Neural cell (in vitro differentiated cells): ENCODE measurements around the gene IGSF23.

Experiments
- CTCF ChIP-seq: fragments of 450-650 bp; IDR thresholded peaks from 2 replicates; pipeline ENCODE4 v1.5.1; 2014; ENCODE audit warnings: antibody characterized with exemption, mild to moderate bottlenecking, moderate library complexity; ENCODE audit not compliant: poor library complexity, severe bottlenecking
- EP300 ChIP-seq: fragments of 450-650 bp; conservative IDR thresholded peaks from 2 replicates; pipeline ENCODE4 v1.6.1; 2014; ENCODE audit warnings: antibody characterized with exemption, mild to moderate bottlenecking, moderate library complexity; ENCODE audit not compliant: poor library complexity, severe bottlenecking
- EZH2 ChIP-seq: fragments of 200-600, 300-800 bp; shearing (Covaris generic), sonication (generic); IDR thresholded peaks from 2 replicates; pipeline ENCODE4 v1.6.1; 2014; ENCODE audit warnings: antibody characterized with exemption, low read length, borderline replicate concordance, mild to moderate bottlenecking; ENCODE audit not compliant: insufficient read depth, poor library complexity, severe bottlenecking
- MXI1 ChIP-seq: fragments of 450-650 bp; conservative IDR thresholded peaks from 2 replicates; pipeline ENCODE4 v1.6.1; 2014; ENCODE audit warnings: antibody characterized with exemption, mild to moderate bottlenecking; ENCODE audit not compliant: poor library complexity, severe bottlenecking
- POLR2AphosphoS5 ChIP-seq: IDR thresholded peaks from 2 replicates; pipeline ENCODE4 v1.6.1; 2012
- TAF1 ChIP-seq: IDR thresholded peaks from 2 replicates; pipeline ENCODE4 v1.6.1; 2012; ENCODE audit warnings: low read depth

GRCh38 chr19:44682807-44683206 is 69.4 kb downstream of the IGSF23 start:
- TF ChIP-seq CTCF: no peak
- TF ChIP-seq POLR2AphosphoS5: no peak
- no peak for TF ChIP-seq TAF1
- TF ChIP-seq EP300: no peak
- no peak for TF ChIP-seq EZH2
- no peak for TF ChIP-seq MXI1
